Measurements from ENCODE around the gene BHLHE41. TPM values are rescaled to one million over a fixed set of nuclear protein-coding genes. Genes with fewer than 3 reads are reported as not detected.

Gene BHLHE41
- 0.57 to 2.4 TPM (median 0.97 TPM) in 5 replicates for total RNA-seq (2022; extraction: Qiagen RNA extraction; ENCODE audit: low read depth)

DNA sequence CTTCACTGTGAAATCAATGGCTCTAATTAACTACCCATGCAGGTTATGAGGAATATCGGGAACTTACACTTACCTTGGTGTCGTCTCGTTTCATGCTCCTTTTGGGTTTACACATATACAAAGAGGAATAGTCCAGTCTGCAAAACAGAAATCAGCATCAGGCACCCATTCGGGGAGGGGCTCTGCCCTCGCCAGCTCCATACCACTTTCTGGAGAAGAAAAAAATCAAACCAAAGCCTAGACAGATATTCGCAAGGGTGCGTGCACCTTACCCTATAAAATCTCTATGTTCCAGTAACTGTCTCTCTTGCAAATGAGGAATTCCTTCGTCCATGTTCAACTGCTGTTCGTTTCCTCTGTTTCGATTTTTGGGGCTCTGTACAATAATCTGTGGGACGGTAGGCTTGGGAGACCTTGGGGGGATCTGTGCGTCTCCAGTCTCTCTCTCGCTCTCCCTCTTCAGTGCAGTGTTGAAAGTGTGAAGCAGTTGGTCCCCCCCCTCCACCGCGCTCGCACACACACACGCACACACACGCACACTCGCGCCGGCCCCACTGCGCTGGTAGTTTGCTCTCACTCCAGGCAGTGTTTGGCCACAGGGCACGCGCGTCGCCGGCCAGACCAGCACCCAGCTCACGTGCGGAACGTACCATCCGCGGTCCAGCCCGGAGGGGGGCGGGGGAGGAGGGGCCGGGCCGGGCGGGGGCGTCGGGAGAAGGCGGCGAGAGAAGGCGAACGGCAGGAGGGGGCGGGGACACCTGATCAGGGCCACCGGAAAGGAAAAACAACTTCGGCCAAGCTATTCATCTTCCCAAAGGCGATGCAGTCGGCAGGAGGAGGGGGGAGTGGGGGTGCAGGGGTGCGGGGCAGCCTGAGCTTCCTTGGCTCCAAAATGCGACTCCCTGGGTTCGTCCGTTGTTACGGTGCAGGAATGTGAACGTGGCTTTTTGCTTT is at the start of gene BHLHE41:
Gene BHLHE41 (minus strand): TSS at position 592 of the 954 bp plus-strand sequence. CDS start 258 bp downstream, at position 334.

Other genes starting within 250 kb of the BHLHE41 start
- gene RASSF8, start 166.4 kb downstream of the BHLHE41 start, total RNA-seq (2022; extraction: Qiagen RNA extraction; ENCODE audit: low read depth) = 6.0 to 13.0 TPM (median 8.9 TPM) in 5 replicates
- 0.33 to 0.84 TPM (median 0.58 TPM) in 5 replicates for gene SSPN, start 70.5 kb upstream of the BHLHE41 start, total RNA-seq (2022; extraction: Qiagen RNA extraction; ENCODE audit: low read depth)